ENCODE measurements around the gene ATP11A. TPM values are rescaled to one million over a fixed set of nuclear protein-coding genes. Genes with fewer than 3 reads are reported as not detected.
A peak's percentile ranks its signal among the peaks of the same experiment; 100 is the strongest.
"Not testable (repeated sequence)": the region's sequence is repeated elsewhere in the genome, so short reads cannot be mapped to it uniquely, and the experiment has no call there.

Gene ATP11A
- total RNA-seq, 1 donor from 2014 or later: 96.5 TPM

DNA sequence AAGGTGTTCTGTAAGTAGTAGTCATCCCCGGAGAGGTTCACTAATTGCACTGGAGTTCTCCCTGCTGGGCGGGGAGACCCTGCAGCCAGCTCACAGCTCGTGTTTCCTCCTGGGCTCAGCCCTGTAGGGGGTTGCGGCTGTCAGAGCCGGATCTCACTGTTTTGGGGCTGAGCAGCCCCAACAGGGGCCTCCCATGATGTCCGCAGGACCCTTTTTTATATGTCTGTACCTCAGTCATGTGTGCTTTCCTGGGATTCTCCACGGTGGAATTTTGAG lies 148.9 kb downstream of the ATP11A start:
- DNase-seq (ENCODE audit: low spot score): peak; percentile 29
- intact Hi-C loops (cut with DNase I): no loop called here

DNA sequence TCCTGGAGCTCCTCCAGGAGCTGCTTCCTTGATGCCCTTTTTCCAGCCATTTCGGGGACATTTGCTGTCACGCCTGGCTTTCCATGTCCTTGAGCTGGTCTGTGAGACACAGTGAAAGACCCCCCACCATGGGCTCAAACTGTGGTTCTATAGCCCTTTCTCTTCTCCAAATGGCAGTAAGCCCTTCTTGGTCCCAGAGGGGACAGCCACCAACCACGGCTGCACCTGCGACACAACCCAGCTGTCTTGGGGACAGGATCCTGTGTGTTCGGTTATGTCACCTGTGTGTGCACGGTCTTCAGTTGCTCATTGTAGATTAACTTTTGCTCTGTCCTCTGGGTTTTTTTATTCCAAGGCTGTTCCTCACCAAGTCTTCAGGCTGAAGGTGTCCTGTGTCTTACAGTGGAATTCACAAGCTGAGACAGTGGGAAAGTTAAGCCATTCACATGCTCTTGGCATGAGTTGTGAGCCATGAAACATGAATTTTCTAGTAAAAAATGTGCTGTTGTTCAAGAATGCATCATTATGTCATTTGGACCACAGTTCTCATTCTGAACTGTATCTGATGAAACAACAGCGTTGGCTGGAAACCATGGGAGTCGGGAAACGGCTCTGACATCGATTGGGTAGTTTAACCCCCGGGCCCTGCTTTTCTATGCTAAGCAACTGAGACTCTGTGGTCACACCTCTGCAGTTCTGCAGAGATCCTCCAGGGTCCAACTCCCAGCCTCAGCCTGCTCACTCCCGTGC lies 149.7 kb downstream of the ATP11A start:
- intact Hi-C loops (cut with DNase I): no loop called here
- peak; percentile 24 for DNase-seq (ENCODE audit: low spot score)

DNA sequence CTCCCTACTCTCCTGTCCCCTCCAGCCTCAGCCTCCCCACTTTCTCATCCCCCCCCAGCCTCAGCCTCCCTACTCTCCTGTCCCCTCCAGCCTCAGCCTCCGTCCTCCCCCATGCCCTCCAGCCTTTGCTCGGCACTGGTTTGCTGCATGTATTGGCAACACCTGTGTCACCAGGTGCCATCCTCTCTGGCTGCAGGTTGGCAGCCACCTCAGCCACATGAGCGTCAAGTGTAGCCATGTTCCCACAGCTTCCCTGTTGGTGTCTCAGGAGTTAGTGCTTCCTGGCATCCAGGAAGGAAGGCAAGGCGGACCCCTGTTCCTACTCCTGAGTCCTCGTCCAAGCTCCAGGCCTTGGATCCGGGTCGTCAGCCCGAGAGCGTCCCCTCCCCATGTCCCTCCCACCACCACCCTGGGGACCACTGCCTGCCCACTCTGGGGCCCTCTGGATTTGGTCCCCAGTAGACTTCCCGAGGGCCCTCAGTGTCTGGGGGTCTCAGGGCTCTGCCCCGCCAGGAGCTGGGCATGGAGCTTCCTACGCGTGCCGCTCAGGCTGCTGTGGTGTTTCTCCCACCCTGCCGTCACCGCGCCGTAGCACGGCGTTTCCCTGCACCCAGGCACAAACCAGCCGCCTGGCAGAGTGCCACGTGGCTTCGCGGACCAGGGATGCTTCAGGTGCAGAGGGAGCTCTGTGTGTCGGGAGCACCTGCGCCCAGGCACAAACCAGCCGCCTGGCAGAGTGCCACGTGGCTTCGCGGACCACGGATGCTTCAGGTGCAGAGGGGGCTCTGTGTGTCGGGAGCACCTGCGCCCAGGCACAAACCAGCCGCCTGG lies 150.8 kb downstream of the ATP11A start:
- intact Hi-C loops (cut with DNase I): no loop called here
- no peak for DNase-seq (ENCODE audit: low spot score)

DNA sequence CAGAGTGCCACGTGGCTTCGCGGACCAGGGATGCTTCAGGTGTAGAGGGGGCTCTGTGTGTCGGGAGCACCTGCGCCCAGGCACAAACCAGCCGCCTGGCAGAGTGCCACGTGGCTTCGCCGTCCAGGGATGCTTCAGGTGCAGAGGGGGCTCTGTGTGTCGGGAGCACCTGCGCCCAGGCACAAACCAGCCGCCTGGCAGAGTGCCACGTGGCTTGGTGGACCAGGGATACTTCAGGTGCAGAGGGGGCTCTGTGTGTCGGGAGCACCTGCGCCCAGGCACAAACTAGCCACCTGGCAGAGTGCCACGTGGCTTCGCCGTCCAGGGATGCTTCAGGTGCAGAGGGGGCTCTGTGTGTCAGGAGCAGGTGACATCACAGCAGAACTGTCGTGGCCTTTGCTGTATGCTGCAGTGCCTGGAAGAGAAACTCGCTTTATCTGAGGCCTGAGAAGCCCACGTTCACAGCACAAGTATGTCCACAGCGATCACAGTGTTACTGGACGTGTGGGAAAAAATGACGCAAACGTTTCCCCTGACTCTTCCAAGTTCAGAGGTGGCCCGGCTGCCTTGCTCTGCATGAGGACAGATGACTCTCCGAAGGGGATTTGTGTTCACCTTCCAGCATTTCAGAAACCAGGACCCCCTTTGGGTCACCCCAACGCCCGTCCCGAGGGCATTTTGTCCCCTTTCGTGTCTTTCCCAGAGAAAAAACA lies 151.6 kb downstream of the ATP11A start:
- intact Hi-C loops (cut with DNase I); DNase-seq (ENCODE audit: low spot score): not testable (repeated sequence)

DNA sequence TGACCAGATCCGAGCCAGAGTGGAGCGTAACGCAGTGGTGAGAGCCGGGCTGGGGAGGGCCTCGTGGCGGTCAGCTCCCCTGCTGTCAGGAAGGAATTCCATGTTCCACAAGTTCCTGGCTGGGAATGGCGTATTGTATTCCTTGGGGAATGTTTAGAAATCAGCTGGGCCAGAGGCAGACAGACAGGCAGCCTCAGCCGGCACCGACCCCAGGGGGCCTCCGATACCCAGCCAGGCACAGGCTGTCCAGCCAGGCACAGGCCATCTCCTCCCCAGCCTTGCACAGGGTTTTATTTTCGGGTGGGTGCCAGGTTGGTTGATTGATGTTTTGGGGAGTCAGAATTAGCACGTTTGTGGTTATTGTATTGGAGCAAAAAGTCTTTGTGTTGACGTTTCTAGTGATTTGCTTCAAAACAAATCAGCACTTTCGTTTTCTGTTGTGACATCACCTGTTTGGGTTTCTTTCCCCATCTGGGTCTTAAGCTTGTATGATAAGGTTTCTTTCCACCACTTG lies 152.6 kb downstream of the ATP11A start:
- intact Hi-C loops (cut with DNase I): no loop called here
- DNase-seq (ENCODE audit: low spot score): no peak

DNA sequence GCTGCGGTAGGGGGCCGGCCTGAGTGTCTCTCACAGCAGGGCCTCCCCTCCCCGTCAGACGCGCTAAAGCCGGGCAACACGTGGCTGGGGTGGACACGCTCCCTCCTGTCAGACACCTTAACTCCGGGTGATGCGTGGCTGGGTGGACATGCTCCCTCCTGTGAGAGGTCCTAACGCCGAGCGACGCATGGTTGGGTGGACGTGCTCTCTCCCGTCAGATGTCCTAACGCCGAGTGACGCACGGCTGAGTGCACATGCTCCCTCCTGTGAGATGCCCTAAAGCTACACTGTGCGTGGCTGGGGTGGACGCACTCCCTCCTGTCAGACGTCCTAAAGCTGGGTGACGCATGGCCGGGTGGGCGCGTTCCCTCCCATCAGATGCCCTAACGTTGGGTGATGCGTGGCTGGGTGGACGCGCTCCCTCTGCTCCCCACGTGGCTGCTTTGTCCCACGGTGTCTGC lies 153.1 kb downstream of the ATP11A start:
- intact Hi-C loops (cut with DNase I): no loop called here

DNA sequence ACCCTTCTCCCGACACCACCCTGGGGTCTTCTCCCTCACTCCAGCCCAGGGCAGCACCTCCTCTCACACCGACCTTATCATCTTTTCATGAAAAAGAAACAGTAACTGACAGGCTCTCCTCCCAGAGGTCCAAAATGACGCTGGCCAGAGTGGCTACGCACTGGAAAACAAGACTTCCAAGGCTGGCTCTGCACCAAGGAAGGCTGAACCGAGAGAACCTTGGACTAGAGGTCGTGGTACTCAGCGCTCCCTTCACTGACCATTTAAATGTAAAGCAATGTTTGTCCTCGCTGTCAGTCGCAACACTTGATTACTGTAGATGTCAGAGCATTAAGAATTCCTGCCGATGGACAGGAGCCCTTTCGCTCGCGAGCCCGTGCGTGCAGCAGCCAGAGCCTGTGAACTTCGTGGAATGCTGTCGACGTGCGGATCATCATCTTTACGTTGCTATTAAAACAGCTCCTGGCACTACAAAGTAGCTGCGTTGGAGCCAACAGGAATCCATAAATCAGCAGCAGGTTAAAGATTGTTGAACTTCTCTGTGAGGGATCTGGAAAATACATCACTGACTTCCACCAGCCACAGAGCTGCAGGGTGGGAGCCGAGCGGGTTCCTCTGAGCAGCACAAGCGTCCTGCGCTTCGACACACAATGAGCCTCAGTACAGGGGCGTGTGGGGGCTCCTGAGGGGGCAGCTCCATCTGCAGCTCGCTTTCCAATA lies 153.7 kb downstream of the ATP11A start:
- DNase-seq (ENCODE audit: low spot score): no peak
- intact Hi-C loops (cut with DNase I): no loop called here

More for the DNA sequence above, 153.1 kb downstream of the ATP11A start:
- DNase-seq (ENCODE audit: low spot score): peak; percentile 56

DNA sequence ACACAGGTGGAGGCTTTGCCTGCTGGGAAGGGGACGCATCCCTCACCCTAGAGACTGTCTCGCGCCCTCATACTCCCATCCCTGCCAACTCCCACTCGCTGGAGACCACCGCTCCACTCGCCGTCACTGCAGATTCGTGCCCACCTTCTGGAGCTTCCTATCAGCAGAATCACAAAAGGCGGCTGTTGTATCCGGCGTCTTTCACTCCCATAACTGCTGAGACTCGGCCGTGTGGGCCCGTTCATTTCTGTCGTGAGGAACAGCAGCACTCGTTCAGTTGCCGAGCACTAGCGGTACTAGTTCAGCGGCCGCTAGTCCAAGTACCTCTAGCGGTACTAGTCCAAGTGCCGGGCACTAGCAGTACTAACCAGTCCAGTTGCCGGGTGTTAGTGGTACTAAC lies 154.6 kb downstream of the ATP11A start:
- intact Hi-C loops (cut with DNase I): no loop called here

DNA sequence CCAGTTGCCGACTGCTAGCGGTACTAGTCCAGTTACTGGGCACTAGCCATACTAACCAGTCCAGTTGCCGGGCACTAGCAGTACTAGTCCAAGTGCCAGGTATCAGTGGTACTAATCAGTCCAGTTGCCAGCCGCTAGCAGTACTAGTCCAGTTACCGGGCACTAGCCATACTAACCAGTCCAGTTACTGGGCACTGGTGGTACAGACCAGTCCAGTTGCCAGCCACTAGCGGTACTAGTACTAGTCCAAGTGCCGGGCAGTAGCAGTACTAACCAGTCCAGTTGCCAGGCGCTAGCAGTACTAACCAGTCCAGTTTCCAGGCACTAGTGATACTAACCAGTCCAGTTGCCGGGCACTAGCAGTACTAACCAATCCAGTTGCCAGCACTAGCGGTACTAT lies 155.0 kb downstream of the ATP11A start:
- no peak for DNase-seq (ENCODE audit: low spot score)
- intact Hi-C loops (cut with DNase I): no loop called here

More for the DNA sequence above, 154.6 kb downstream of the ATP11A start:
- DNase-seq (ENCODE audit: low spot score): no peak

DNA sequence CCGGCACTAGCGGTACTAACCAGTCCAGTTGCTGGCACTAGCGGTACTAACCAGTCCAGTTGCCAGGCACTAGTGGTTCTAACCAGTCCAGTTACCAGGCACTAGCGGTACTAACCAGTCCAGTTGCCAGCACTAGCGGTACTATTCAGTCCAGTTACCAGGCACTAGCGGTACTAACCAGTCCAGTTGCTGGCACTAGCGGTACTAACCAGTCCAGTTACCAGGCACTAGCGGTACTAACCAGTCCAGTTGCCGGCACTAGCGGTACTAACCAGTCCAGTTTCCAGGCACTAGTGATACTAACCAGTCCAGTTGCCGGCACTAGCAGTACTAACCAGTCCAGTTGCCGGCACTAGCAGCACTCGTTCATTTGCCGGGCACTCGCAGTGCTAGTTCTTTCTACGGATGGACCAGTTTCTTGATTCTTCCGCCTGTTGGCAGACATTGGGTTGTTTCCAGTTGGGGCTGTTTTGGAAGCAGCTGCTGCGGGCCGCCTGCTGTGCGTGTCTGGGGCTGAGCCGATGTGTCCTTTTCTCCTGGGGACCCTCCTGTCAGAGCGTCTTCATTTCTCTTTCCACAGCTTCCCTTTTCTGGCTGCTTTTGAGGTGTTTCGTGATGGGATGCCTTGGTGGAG lies 155.8 kb downstream of the ATP11A start:
- intact Hi-C loops (cut with DNase I): no loop called here
- DNase-seq (ENCODE audit: low spot score): no peak

DNA sequence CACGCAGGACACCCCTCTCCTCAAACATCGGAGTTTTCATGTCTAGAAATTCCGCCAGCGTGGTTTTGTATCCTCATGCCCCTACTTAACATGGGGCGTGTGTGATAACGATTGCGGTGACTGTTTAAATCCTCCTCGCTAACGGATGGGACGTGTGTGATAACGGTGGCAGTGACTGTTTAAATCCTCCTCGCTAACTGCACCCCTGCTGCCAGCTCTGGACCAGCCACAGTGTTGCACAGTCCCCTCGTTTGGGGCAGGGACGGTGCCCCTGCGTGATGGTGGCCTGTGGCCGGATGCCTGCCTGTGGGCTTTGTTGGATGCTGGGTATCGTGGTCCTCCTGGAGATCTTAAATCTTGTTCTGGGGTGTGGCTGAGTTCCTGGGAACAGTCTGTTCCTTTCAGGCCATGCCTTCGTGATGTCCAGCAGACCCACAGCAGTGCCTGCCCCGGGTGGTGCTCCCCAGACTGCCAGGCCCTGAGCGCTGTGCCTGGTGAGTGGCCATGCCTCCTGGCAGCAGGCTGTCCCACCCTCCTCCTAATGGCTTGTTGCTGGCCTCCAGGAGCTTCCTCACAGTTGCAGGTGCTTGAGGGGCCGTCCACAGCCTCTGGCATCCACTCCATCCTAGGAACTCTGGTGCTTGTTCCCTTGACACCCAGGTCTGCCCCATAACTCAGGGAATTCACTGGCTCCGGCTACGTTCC lies 156.7 kb downstream of the ATP11A start:
- intact Hi-C loops (cut with DNase I): no loop called here

DNA sequence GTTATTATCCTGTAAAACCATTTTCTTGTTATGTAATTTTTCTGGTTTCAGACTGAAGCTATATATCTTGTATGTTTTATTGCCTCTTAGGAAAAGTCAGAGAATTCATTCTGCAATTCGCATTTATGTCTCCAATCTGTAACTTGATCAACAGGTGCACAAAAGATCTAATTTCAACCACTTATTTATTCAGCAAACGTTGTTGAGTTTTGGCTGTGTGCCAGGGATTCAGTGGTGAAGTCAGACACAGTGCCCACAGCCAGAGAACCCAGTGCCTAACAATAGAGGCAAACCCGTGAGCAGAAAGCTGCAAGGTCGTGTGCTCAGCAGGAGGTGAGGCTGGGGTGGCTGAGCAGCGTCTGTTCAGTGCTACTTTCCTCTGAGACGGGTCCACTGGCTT lies 159.7 kb downstream of the ATP11A start:
- peak; percentile 12 for DNase-seq (ENCODE audit: low spot score)
- intact Hi-C loops (cut with DNase I): no loop called here

More for the DNA sequence above, 156.7 kb downstream of the ATP11A start:
- DNase-seq (ENCODE audit: low spot score): peak; percentile 66

DNA sequence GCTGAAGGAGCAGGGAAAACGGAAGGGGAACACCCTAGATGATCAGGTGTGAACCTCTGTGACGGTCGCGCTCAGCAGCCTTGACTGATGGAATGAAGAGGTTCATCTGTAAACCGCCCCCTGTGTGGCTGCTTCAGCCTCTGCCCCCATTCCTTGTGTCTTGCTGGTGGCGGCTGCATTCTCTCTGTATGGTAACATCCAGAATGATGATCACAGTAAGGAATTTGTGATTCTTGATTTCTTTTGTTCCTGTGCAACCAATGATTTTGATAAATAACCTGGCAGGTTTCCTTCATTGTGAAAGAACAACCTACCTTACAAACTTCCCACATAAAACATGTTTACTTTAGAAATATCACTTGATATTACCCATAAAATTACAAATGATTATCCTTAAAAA lies 160.4 kb downstream of the ATP11A start:
- intact Hi-C loops (cut with DNase I): no loop called here

DNA sequence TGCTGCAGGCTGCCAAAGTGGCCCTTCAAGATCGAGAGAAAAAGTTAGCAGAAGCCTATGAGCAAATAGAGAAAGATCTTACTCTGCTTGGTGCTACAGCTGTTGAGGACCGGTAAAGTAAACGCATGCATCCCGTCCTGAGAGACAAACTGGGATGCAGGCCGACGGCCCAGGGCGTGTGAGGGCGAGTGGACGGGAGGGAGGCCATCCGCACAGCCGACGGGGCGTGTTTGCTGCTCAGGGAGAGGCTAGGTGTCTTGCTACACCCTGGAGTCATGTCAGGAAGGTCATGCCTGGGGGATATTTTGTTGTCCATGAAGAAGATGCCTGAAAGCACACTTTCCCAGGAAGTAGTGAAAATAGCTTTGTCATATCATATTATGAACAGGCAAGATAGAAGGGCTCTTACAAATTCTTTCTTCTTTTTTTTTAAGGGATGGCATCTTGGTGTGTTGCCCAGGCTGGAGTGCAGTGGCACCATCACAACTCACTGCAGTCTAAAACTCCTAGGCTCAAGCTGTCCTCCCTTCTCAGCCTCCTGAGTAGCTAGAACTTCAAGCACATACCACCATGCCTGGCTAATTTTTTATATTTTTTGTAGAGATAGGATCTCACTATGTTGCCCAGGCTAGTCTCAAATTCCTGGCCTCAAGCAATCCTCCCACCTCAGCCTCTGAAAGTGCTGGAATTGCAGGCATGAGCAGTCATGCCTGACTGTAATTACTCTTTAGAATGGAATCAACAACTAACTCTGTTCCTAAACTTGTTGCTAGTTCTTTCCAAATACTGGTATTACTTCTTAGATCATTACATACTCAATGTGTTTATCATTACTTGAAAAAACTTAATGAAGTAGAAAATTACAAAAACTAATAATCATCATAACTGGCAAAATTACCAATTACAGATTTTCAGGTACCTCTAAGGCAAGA lies 161.5 kb downstream of the ATP11A start:
- no peak for DNase-seq (ENCODE audit: low spot score)
- intact Hi-C loops (cut with DNase I): no loop called here

More for the DNA sequence above, 160.4 kb downstream of the ATP11A start:
- DNase-seq (ENCODE audit: low spot score): peak; percentile 3

DNA sequence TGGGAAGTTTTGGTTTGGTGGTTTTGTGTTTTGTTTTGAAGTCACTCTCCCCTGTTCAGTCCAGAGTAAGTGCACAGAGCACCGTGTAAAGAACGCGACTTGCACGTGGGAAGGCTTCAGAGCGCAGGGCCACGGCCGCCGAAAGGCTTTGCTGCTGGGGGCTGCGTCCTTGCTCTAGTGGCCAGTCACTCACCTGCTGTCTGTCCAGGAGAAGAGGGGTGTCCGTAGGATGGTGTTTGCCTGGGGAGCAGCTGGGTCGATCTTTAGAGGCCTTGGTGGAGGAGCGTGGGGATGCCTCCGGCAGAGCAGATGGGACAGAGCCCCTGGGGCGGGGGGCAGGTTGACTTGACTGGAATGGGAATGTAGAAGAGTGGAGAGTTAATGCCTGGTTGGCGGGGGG lies 162.6 kb downstream of the ATP11A start:
- intact Hi-C loops (cut with DNase I): no loop called here
- DNase-seq (ENCODE audit: low spot score): no peak

DNA sequence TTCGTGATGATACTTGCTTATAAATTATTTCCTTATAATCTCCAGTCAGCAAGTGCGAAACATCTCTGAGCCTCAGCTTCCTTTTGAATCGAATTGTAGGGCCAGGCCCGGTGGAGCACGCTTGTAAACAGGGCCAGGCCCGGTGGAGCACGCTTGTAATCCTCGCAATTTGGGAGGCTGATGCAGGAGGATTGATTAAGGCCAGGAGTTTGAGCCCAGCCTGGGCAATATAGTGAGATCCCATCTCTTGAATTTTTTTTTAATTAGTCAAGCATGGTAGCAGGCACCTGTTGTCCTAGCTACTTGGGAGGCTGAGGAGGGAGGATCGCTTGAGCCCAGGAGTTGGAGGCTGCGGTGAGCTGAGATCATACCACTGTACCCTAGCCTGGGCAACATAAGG lies 163.0 kb downstream of the ATP11A start:
- no peak for DNase-seq (ENCODE audit: low spot score)
- intact Hi-C loops (cut with DNase I): no loop called here

DNA sequence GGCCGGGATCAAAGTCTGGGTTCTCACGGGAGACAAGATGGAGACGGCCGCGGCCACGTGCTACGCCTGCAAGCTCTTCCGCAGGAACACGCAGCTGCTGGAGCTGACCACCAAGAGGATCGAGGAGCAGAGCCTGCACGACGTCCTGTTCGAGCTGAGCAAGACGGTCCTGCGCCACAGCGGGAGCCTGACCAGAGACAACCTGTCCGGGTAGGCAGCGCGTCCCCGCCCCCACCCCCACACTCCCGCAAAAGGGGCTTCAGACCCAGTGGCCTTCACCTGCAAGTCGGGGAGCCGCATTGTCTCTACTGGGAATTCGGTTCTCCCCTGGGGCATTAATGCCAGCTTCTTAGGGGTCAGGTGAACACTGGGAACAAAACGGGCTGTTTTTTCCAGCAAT lies 164.5 kb downstream of the ATP11A start:
- DNase-seq (ENCODE audit: low spot score): no peak
- intact Hi-C loops (cut with DNase I): no loop called here
